MM.1S (cell line): ENCODE data around the gene ZNF335.

Experiments used
- DNase-seq: peaks from one replicate; pipeline ENCODE4 v3.0.0-alpha.2; 2015
- H2AFZ ChIP-seq: fragments of 300-600 bp; sonication (generic); 2 replicates; pipeline ENCODE4 v1.6.0; 2016; ENCODE audit warnings: antibody characterized with exemption, low read length
- H3F3A ChIP-seq: fragments of 300-600 bp; sonication (generic); 2 replicates; pipeline ENCODE4 v1.6.1; 2016; ENCODE audit warnings: mild to moderate bottlenecking, antibody characterized with exemption, low read length, moderate library complexity, mixed read lengths; ENCODE audit not compliant: insufficient read depth
- H3K27ac ChIP-seq: fragments of 300-600 bp; sonication (generic); 2 replicates; pipeline ENCODE4 v1.5.1; 2016; ENCODE audit warnings: mild to moderate bottlenecking, low read length
- H3K27me3 ChIP-seq: fragments of 300-600 bp; sonication (generic); replicated peaks from 2 replicates; pipeline ENCODE4 v1.6.0; 2016; ENCODE audit warnings: low read length; ENCODE audit not compliant: insufficient read depth
- H3K36me3 ChIP-seq: fragments of 300-600 bp; sonication (generic); replicated peaks from 2 replicates; pipeline ENCODE4 v1.6.1; 2016; ENCODE audit warnings: mild to moderate bottlenecking, low read length, mixed read lengths; ENCODE audit not compliant: insufficient read depth
- H3K4me1 ChIP-seq: fragments of 300-600 bp; sonication (generic); 2 replicates; pipeline ENCODE4 v1.6.1; 2016; ENCODE audit warnings: low read length, mixed read lengths
- H3K4me2 ChIP-seq: fragments of 300-600 bp; sonication (generic); 2 replicates; pipeline ENCODE4 v1.6.0; 2016; ENCODE audit warnings: low read depth, low read length
- H3K4me3 ChIP-seq: fragments of 300-600 bp; sonication (generic); 2 replicates; pipeline ENCODE4 v1.5.1; 2016; ENCODE audit warnings: low read length, mixed read lengths
- H3K79me2 ChIP-seq: fragments of 300-600 bp; sonication (generic); 2 replicates; pipeline ENCODE4 v1.6.1; 2016; ENCODE audit warnings: mixed run types, low read length, mixed read lengths
- H3K9ac ChIP-seq: fragments of 300-600 bp; sonication (generic); 2 replicates; pipeline ENCODE4 v1.6.1; 2016; ENCODE audit warnings: low read length, mixed read lengths
- H3K9me2 ChIP-seq: fragments of 300-600 bp; sonication (generic); replicated peaks from 2 replicates; pipeline ENCODE4 v1.6.1; 2016; ENCODE audit warnings: mild to moderate bottlenecking, low read length, mixed read lengths; ENCODE audit not compliant: insufficient read depth
- H3K9me3 ChIP-seq: fragments of 300-600 bp; sonication (generic); replicated peaks from 2 replicates; pipeline ENCODE4 v1.6.1; 2016; ENCODE audit warnings: mild to moderate bottlenecking, low read length, mixed read lengths; ENCODE audit not compliant: insufficient read depth
- H4K20me1 ChIP-seq: fragments of 300-600 bp; sonication (generic); 2 replicates; pipeline ENCODE4 v1.6.1; 2016; ENCODE audit warnings: mild to moderate bottlenecking, low read length, moderate library complexity, mixed read lengths; ENCODE audit not compliant: insufficient read depth
- CTCF ChIP-seq: fragments of 300-600 bp; sonication (generic); IDR thresholded peaks from 2 replicates; pipeline ENCODE4 v1.5.1; 2016; ENCODE audit warnings: antibody characterized with exemption, low read length, mixed read lengths
- EZH2 ChIP-seq: fragments of 300-600 bp; sonication (generic); optimal IDR thresholded peaks from 2 replicates; pipeline ENCODE3; 2017; ENCODE audit warnings: low read depth, mild to moderate bottlenecking, antibody characterized with exemption, low read length, mixed read lengths
- EZH2phosphoT487 ChIP-seq: fragments of 300-600 bp; sonication (generic); IDR thresholded peaks from 2 replicates; pipeline ENCODE4 v1.6.1; 2018; ENCODE audit warnings: antibody characterized with exemption, low read length

Gene ZNF335

GRCh38 chr20:45972500-45973183 is 639 bp upstream of the ZNF335 start:
- Histone ChIP-seq H3K27ac (peak overlapping the region; percentile 98; the same call in 1 of the 2 replicates), H3K27me3 (no peaks in the 10 kb centered on the region), H3K4me1 (peaks cover 17% of the 10 kb centered on the region), H2AFZ (peak overlapping the region; percentile 91), H3K79me2 (peaks cover 38% of the 10 kb centered on the region), H3K9me3 (no peaks in the 10 kb centered on the region), H3K4me2 (peak overlapping the region; percentile 93), H3F3A (peaks cover 9% of the 10 kb centered on the region; the same call in 1 of the 2 replicates), H3K9me2 (no peaks in the 10 kb centered on the region), H3K9ac (peak overlapping the region; percentile 95), H3K4me3 (peak overlapping the region; percentile 94), H4K20me1 (no peaks in the 10 kb centered on the region), H3K36me3 (no peaks in the 10 kb centered on the region; the same call in none of the 2 replicates)
- no peak for TF ChIP-seq CTCF
- TF ChIP-seq EZH2phosphoT487 = no peak
- TF ChIP-seq EZH2 = no peak
- DNase-seq = peak; percentile 95

- Histone ChIP-seq H3K9me2 (no peaks in the 10 kb centered on the region), H3K79me2 (peaks cover 38% of the 10 kb centered on the region), H3K9ac (peak overlapping the region; percentile 95), H3K9me3 (no peaks in the 10 kb centered on the region), H3K36me3 (no peaks in the 10 kb centered on the region; the same call in none of the 2 replicates), H3K27ac (peak overlapping the region; percentile 98), H2AFZ (peak overlapping the region; percentile 88), H3K4me2 (peak overlapping the region; percentile 58), H3F3A (peaks cover 9% of the 10 kb centered on the region; the same call in 1 of the 2 replicates), H4K20me1 (no peaks in the 10 kb centered on the region), H3K4me1 (peaks cover 17% of the 10 kb centered on the region), H3K27me3 (no peaks in the 10 kb centered on the region), H3K4me3 (peak overlapping the region; percentile 94)
- no peak for TF ChIP-seq EZH2
- no peak for TF ChIP-seq EZH2phosphoT487
- TF ChIP-seq CTCF = no peak
- DNase-seq = no peak
Measured at GRCh38 chr20:45971425-45971674, 653 bp downstream of the ZNF335 start.

GRCh38 chr20:45970646-45971424 is 1.2 kb downstream of the ZNF335 start:
- Histone ChIP-seq H2AFZ (peak overlapping the region; percentile 88), H3K27ac (peak overlapping the region; percentile 98; the same call in 1 of the 2 replicates), H3K4me1 (peaks cover 17% of the 10 kb centered on the region), H3K36me3 (no peaks in the 10 kb centered on the region; the same call in none of the 2 replicates), H3K27me3 (no peaks in the 10 kb centered on the region), H3K4me2 (peak overlapping the region; percentile 58), H3F3A (peaks cover 9% of the 10 kb centered on the region; the same call in 1 of the 2 replicates), H3K9me3 (no peaks in the 10 kb centered on the region), H3K79me2 (peaks cover 38% of the 10 kb centered on the region), H3K9me2 (no peaks in the 10 kb centered on the region), H3K9ac (peak overlapping the region; percentile 95), H3K4me3 (peak overlapping the region; percentile 94), H4K20me1 (no peaks in the 10 kb centered on the region)
- DNase-seq = peak; percentile 12
- TF ChIP-seq EZH2phosphoT487 (no peak), CTCF (no peak), EZH2 (no peak)
